Measurements from ENCODE around the gene IL6ST.
"Not testable (repeated sequence)": the region's sequence is repeated elsewhere in the genome, so short reads cannot be mapped to it uniquely, and the experiment has no call there.

IL6ST gene

DNA sequence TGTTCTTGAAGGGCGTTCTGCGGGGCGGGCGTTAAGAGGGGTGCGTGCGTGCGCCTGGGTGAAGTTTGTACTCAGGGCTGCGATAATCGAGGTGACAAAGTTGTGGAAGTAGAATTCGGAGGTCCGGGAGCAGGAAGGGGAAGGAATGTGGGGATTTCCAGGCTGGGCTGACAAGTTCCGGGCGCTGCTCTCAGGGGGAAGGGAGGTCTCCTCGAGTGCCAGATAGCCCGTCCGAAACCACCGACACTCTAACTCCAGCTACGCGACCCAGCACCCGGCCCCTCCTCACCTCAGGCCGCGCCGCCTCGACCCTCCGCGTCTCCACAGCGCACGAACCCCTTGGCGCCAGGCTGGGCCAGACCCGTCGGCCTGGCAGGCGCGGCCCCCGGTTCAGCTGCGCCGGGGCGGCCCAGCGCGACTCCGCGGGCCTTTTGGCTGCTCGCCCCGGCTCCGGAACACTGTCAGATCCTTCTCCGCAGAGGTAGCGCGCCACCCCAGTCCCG is at the start of gene IL6ST:
Gene IL6ST, minus strand, starts transcription at position 469 of the 503 bp plus-strand sequence. CDS start 18,685 bp downstream, outside the sequence.
- DNase-seq = no peak

DNA sequence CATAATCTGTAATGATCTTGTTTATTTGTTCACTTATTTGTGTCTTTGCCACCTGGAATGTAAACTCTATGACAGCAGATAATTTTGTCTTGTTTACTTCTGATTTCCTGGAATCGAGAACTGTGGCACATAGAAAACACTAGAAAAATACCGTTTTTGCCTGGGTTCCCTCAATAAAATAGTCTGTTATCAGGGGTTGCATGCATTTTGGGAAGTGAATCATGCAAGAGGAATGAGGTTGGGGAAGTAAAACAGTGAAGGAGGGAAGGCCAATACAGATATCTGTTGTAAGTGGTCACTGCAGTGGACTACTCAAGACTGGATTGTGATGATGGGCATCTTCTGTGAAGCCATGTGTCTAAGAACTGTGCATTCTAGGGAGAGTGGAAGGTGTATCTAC is 45.2 kb upstream of the IL6ST start:
- DNase-seq = no peak

DNA sequence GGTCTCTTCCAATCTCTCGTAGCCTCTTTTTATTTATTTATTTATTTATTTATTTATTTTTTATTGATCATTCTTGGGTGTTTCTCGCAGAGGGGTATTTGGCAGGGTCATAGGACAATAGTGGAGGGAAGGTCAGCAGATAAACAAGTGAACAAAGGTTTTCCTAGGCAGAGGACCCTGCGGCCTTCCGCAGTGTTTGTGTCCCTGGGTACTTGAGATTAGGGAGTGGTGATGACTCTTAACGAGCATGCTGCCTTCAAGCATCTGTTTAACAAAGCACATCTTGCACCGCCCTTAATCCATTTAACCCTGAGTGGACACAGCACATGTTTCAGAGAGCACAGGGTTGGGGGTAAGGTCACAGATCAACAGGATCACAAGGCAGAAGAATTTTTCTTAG is 43.4 kb upstream of the IL6ST start:
- not testable (repeated sequence) for DNase-seq

DNA sequence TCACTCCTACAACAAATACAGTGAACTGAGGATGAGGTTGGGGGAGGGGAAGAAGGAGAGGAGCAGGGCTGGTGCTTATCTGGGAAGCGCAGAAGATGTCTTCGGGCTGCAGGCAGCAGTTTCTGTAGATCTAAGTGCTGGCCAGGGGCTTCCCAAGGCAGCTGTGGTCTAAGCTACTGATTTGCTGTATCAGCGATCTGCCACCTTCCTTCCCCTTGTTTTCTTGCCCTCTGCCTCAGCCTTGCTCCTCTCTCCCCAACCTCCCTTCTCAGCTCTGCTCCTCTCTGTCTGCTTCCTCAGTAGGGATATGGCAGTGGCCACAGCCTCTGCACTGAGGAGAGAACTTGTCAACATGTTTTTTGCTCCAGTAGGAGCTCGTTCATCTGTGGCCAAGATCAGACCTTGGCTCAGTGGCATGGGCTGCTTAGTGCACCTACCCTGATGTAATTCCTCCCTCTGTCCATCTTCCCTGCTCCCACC is 42.8 kb upstream of the IL6ST start:
- DNase-seq = no peak

DNA sequence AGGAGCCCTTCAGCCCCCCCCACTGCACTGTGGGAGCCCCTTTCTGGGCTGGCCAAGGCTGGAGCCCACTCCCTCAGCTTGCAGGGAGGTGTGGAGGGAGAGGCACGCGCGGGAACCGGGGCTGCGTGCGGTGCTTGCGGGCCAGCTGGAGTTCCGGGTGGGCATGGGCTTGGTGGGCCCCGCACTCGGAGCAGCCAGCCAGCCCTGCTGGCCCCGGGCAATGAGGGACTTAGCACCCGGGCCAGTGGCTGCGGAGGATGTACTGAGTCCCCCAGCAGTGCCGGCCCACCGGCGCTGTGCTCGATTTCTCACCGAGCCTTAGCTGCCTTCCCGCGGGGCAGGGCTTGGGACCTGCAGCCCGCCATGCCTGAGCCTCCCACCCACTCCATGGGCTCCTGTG is 40.6 kb upstream of the IL6ST start:
- DNase-seq = not testable (repeated sequence)

DNA sequence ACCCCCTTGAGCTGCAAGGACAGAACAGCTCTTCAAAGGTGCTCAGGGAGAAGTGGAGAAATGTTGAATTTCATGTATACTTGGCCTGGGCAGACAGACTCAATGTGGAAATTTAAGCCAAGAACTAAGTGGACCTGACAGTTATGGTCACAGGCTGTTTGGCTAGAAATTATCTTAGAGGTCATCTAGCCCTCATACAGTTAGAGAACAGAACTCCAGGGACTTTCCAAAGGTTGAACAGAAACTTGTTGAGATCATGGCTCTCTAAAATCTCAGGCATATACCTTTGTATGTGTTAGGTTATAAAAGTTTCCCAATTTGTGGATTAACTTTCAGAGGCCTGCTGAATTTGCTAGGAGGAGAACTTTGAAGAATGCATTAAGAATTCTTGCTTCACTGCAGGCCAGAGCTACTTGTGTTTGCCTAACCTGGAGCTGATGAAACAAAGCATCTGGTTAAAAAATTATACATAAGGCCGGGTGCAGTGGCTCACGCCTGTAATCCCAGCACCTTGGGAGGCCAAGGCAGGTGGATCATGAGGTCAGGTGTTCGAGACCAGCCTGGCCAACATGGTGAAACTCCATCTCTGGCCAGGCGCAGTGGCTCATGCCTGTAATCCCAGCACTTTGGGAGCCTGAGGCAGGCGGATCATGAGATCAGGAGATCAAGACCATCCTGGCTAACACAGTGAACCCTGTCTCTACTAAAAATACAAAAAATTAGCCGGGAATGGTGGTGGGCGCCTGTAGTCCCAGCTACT is 35.3 kb upstream of the IL6ST start:
- DNase-seq = not testable (repeated sequence)

DNA sequence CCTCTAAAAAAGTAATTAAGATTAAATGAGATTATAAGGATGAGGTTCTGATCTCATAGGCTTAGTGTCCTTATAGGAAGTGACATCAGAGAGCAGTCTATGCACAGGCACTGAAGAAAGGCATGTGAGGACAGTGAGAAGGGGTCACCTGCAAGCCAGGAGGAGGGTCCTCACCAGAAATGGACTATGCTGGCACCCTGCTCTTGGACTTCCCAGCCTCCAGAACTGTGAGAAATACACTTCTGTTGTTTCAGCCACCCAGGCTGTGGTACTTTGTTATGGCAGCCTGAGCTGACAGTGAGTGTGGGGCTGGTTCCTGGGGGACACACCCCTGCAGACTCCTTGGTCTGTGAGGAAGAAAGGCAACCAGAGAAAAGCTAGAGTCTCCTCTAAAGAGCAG is 34.7 kb upstream of the IL6ST start:
- DNase-seq = no peak

DNA sequence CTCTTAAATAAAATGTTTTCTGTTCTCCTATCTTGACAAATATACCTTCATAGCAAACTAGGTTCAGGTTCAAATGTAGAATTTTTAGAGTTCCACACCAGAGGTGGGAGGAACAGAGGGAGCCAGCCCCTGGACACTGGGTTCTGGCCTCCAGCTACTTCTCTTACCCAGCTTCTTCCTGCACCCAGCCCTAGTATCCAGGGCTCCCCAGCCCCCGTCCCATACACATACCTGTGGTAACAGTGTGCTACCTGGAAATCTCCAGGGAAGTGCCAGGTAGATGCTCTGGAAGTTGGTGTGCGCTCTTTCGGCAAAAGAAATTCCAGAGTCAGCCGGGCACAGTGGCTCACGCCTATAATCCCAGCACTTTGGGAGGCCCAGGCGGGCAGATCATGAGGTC is 33.9 kb upstream of the IL6ST start:
- DNase-seq = no peak

DNA sequence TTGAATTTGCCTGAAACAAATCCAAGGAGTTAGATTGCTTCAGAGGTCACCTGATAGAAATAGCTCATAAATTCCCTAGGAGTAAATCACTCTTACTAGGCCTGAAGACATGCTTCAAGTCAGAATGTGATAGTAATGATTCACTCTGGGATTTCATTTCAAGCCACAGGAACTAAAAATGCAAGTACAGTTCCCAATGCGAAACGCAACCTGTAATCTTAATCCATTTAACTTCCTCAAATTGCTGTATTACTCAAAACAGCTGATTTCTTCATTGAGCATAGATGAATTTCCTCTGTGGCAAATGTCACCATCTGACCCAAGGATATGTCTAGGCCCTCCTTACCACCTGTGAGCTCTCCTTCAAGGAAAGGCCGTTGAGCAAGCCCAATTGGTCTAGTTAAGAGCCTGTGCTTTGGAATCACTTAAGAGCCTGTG is 32.1 kb upstream of the IL6ST start:
- DNase-seq = no peak

DNA sequence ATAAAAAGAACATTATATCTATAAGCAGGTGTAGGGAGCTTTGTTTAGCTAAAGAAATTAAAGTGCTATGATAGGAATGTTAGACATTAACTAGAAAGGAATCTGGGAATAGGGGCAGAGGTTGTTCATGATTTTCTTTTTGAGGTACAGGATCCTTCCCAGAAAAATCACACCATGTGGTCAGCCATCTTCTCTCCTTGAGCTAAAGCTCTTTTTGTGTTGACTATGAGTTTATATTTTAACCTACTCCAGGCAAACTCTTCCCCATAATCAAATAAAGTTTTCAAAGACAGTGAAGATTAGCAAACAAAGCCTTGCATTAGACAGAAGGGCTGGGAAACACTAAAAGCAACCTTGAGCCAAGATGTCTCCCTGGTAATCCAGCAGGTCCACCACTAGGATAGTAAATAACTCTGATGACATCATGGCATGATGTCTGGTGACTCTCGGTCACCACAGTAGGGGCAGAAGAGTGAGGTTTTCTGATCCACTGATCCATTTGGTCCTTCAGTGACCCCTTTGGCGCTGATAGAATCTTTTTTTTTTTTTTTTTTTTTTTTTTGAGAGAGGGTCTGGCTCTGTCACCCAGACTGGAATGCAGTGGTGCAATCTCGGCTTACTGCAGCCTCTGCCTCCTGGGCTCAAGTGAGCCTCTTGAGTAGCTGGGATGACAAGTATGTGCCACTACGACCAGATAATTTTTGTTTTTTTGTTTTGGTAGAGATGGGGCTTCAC is 30.6 kb upstream of the IL6ST start:
- DNase-seq = no peak

DNA sequence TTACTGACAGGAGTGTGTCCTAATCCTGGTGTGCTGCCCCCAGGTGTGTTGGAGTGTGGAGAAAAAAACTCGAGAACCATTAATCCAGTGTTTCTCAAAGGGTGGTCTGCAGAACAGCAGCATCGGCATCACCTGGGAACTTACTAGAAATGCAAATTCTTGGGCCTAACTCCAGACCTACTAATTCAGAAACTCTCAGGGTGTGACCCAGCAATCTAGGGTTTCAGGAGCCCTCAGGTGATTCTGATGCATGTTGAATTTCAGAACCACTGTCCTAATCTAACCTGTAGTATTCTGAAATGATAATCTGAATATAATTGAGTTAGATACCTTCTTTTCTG is 30.0 kb upstream of the IL6ST start:
- no peak for DNase-seq

DNA sequence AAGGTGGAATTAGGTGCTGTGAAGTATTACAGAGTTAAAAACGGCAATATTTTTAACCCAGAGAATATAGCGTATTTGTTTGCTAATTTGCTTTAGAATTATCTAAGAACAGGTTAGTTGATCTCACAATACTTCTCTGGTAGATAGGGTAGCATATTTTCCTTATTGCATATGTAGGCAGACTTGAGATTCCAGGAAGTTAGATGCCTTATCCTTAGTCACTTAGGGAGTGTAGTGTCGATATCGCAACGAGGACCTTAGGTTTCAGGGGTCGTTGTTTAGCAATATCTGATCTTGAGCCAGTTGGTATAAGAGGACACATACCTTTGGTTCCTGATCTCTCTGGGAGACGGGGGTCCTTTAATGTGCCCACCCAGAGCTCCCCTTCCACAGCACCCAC is 28.5 kb upstream of the IL6ST start:
- DNase-seq = no peak

DNA sequence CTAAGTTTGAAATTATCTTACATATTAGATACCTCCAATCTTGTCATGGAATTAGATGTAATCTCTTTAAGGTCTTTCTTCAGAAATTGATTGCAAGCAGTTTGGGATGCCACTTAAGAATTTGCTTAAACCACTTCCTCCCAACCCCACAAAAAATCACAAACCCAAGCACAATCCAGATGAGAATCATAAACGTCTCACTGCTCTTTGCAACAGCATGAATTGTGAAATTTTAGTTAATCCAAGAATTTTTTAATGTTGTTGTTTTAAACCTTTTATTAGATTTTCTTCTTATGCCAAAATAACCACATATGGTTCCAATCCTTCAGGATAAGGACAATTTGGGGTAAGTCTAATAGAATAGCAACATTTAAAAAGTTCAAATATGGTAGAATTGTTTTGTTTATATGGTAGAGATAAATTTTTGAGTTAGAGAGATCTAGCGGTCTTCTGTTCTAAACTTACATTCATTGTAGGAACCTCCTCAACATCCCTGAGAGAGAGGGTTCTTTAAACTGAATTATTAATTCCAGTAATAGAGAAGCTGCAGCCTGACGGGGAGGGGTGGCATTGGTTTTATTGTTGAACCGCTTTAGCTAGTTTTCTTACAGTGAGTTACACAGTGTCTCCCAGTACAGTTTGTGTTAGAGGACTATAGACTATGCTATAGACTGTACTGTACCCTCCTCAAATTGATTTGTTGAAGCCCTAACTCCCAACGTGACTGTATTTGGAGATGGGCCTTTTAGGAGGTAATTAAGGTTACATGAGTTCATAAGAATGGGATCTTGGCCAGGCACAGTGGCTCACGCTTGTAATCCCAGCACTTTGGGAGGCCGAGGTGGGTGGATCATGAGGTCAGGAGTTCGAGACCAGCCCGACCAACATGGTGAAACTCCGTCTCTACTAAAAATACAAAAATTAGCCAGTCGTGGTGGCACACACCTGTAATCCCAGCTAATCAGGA is 24.8 kb upstream of the IL6ST start:
- DNase-seq = no peak

DNA sequence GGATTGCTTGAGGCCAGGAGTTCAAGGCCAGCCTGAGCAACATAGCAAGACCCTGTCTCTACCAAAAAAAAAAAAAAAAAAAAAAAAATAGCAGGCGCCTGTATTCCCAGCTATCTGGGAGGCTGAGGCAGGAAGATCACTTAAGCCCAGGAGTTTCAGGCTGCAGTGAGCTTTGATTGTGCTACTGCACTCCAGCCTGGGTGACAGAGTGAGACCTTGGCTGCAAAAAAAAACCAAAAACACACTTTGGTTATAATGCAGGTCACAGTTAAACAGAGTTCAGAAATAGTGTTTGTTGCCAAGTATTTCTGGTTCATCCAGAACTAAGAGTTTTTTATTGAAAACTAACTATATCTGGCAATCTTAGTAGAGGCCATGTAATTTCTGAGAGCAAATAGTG is 24.1 kb upstream of the IL6ST start:
- no peak for DNase-seq

DNA sequence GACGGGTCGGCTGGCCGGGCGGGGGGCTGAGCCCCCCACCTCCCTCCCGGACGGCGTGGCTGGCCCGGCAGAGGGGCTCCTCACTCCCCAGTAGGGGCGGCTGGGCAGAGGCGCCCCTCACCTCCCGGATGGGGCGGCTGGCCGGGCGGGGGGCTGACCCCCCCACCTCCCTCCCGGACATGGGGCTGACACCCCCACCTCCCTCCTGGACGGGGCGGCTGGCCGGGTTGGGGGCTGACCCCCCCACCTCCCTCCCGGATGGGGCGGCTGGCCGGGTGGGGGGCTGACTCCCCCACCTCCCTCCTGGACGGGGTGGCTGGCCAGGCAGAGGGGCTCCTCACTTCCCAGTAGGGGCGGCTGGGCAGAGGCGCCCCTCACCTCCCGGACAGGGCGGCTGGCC is 19.9 kb upstream of the IL6ST start:
- DNase-seq = not testable (repeated sequence)

DNA sequence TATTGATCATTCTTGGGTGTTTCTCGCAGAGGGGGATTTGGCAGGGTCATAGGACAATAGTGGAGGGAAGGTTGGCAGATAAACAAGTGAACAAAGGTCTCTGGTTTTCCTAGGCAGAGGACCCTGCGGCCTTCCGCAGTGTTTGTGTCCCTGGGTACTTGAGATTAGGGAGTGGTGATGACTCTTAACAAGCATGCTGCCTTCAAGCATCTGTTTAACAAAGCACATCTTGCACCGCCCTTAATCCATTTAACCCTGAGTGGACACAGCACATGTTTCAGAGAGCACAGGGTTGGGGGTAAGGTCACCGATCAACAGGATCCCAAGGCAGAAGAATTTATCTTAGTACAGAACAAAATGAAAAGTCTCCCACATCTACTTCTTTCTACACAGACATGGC is 19.2 kb upstream of the IL6ST start:
- not testable (repeated sequence) for DNase-seq

DNA sequence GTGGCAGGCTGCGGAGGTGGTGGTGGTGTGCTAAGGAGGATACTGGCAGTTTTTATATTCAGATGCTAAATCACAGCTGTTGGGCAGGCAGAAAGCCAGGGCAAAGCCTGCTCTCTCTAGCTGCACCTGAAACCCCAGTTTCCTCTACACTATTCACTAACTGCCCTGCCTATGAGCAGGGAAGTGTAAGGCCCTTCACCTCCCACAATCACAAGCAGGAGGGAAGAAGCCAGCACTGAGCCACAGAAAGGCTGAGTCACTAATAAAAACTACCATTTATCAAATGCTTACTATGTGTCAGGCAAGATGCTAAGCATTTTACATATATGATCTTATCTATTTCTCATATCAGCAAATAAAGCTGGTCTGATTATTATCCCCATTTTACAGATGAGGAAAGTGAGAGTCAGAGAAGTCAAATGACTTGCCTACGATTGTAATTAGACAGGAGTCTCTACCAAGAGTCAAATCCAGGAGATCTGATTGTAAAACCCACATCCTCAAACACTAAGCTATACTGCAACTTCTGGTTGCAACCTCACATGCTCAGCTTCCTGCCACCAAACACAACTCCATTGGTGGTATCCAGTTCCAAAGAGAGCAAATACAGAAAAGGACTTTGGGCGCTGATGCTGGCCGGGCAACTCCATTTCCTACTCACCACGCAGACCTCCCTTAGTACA is 17.7 kb upstream of the IL6ST start:
- peak; percentile 47 for DNase-seq

DNA sequence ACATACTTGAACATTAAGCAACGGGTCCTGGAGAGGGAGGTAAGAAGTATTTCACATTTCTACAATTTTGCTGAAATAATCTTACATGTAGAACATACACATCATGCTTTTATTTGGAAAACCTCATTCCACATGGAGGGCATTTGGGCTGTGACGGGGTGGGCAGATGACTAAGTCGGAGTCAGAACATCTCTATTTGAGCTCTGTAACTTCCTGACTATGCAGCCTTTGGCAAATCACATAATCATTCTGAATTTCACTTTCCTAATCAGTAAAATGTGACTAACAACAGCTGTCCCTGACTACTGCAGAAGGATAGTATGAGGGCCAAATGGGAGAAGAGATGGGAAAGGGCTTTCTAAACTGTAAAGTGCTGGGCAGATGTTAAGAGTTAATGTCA is 17.1 kb upstream of the IL6ST start:
- peak; percentile 46 for DNase-seq

DNA sequence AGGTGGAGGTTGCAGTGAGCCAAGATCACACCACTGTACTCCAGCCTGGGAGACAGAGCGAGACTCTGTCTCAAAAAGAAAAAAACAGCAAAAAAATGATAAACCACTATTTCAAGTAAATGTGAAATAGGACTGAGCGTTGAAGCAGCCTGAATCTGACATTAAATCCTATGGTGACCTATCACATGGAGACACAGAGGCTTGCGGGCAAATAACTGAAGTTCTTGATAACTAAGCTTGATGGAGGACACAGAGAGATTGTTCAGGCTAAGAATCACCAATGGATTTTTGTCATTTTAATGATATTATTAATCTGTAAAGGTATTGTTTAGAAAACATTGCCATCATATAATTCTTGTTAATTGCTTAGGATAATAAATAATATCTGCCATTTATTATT is 15.7 kb upstream of the IL6ST start:
- DNase-seq = no peak

DNA sequence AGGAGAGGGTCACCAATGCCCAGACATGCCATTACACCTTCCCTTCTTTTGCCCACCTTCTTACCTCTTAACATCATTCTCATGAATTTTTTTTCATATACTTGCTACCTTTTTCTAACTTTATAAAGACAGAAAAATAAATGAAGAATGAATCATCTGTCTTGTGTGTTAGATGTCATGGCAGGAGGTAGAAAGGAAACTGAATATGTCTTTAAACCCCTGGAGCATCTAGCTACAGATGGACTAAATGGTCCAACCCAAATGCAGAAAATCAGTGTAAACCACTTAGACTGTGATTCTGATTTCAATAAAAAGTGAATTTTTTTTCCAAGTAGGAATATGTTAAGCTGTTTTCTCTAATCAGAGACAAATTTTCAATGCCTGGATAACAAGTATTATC is 11.8 kb upstream of the IL6ST start:
- DNase-seq = no peak

DNA sequence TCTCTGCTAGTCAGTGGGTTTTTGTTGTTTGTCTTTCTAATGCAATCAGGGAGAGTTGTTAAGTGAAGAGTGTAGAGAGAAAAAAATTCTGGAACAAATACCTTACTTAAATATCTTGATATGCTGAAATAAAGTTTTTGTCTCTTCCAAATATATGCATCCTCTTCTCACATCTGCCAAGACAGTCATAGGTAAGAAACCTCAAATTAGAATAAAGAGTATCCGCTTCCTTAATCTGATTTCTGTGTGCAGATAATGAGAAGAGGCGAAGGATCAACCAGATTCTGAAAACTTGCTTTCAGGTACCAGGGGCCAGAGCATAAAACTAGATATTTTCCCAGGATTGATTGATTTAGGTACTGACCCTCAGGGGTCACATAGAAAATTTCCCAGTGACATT is 11.3 kb upstream of the IL6ST start:
- DNase-seq = no peak

DNA sequence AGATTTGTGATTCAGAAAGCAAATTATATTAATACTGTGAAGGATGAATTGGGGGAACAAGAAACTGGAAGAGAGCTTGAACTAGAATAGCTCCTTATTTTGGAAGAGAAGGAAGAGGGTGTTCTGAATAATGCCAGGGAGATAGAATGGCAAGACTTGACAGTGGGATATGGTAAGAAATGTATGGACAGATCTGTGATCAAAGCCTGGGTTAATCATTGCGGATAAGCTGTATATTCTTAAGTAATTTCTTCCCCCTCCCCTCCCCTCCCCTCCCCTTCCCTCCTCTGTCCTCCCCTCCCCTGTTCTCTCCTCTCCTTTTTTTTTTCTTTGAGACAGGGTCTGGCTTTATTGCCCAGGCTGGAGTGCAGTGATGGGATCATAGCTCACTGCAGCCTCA is 10.1 kb upstream of the IL6ST start:
- no peak for DNase-seq

Measured in activated CD4-positive, alpha-beta T cell treated with anti-CD3 and anti-CD28 coated beads for 48 hours (primary cell).